IPS-18c (cell line): ENCODE measurements around the gene SYNE1.

ENCODE experiments used
- H3K4me3 ChIP-seq: 2 replicates; pipeline ENCODE4 v1.7.0; 2013; ENCODE audit warnings: low read depth, mild to moderate bottlenecking, low read length, moderate library complexity; ENCODE audit not compliant: insufficient read depth
- H3K9me3 ChIP-seq: one replicate; pipeline ENCODE4 v1.6.1; 2013; ENCODE audit warnings: mild to moderate bottlenecking, low read length, moderate library complexity; ENCODE audit not compliant: control insufficient read depth, insufficient read depth

Gene SYNE1

DNA sequence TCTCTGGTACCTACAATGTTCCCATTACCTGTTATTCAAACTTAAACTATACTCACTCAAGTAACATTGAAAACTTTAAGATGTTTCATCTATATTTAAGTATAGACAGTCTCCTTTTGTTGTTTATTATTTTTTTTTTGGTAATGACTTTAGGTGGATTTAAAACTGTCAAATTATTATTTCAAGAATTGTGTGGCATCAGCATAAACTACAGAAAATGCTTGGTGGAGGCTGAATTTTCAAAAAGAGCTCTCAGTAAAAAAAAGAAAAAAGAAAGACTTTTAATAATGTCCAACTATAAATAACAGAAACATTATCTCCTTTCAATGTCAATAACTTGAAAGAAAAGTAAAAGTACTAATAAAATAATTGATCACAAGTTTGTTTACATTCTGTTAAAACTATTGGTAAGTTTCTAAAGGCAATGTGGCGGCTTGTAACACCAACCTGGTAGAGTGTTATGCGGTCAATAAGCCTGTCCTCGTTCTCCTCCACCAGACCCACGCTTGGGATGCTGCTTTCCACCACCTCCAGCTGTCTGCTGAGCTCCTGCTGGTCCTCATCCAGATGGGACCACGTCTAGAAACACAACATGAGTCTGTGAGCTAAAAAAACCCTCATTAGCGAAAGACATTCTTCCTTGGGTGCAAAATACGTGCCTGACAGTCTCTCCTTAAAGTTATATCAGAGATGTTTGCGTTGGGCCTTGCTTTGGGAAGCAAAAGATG is 400.6 kb downstream of the SYNE1 start:
- no peaks in the 10 kb centered on the region for H3K9me3 ChIP-seq

DNA sequence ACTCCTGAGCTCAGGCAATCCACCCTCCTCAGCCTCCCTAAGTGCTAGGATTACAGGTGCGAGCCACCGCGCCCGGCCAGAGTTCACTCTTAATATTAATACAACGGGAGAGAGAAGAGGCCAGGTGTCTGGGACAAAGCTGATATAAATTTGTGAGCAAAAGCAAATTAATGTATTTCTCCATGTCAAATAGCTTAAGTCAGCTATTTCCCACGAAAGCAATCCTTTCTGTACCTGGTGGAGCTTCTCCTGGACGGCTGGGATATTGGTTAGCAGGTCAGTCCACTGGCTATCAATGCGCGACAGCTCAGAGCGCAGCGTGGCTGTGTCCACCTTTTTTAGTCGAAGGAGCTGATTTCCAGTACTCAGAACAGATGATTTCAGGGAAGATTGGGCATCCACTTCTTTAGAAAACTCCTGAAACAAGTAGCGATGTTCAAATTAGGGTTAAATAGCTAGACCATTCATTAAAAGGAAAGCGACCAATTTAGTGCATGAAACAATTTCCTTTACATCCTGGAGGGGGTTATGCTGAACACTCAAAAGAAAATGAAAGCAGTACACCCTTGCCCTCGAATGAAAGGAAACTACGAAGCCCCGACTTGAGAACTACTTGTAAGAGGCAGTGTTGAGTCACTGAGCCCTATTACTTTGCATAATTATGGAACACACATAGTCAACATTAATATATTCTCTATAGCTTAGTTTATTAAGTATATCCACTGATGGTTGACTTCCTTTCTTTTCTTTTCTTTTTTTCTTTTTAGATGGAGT is 403.4 kb downstream of the SYNE1 start:
- no peak overlapping the region for H3K4me3 ChIP-seq
- H3K9me3 ChIP-seq: no peaks in the 10 kb centered on the region

More for the DNA sequence above, 400.6 kb downstream of the SYNE1 start:
- no peak overlapping the region for H3K4me3 ChIP-seq

DNA sequence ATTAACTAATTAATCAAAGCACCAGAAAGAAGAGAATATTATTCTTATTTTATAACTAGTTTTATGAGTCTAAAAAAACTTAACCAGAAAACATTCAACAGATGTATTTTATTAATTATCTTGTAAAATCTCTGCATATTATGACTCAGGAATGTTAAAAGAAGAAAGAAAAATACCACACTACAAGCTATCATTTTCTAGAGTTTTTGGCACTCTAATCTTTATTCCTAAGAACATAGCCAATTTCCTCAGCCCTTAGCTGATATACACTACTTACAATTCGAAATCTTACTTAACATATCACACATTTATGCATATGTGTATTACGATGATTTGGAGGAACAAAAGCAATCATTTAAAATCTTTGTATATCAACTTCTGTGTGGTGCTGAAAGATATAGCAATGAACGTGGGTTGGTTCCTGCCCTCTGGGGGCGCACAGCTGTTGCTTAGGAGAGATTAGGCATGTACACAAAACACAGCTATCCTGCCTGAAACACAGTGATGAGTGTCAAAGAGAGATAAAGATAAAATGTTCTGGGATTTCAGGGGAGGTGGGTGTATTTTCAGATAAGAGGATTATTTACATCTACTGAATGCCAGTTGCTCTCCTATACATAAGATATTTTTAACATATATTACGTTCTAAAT is 404.5 kb downstream of the SYNE1 start:
- Histone ChIP-seq H3K9me3 (no peaks in the 10 kb centered on the region), H3K4me3 (no peak overlapping the region)

DNA sequence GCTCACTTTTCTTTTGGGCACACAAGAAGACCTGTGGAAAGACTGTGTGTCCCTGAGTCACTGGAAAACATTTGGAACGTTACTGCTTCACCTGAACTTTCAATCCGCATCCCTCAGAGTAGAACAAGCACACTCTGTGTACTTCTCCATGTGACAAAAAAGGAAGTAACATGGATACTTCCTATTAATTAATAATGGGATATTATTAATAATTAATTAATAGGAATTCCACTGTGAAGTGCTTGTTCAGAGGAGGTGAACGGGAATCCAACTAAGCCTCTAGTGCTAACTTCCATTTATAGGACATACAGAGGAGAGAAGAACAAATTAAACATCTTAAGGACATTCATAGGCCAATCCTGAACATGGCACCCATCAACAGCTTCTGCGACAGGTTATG is 407.8 kb downstream of the SYNE1 start:
- no peaks in the 10 kb centered on the region for H3K9me3 ChIP-seq
- H3K4me3 ChIP-seq: no peak overlapping the region

DNA sequence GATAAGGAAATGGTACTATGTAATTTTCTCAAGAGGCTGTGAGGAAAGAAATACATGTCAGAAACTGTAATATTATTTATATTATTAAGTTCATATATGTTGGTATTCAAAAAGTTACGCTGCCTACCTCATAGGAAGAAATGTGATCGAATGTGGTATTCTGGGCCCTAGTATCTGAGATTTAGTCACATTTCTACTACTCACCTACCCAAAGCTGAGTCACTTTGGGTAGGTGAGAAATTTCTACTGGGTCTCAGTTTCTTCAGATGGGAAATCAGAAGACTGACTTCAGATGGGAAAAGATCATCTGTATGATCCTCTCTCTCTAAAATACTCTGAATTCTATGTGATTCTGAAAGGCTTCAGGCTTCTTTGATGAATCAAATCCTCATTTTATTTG is 411.0 kb downstream of the SYNE1 start:
- Histone ChIP-seq H3K9me3 (peaks cover 2% of the 10 kb centered on the region), H3K4me3 (no peak overlapping the region)

DNA sequence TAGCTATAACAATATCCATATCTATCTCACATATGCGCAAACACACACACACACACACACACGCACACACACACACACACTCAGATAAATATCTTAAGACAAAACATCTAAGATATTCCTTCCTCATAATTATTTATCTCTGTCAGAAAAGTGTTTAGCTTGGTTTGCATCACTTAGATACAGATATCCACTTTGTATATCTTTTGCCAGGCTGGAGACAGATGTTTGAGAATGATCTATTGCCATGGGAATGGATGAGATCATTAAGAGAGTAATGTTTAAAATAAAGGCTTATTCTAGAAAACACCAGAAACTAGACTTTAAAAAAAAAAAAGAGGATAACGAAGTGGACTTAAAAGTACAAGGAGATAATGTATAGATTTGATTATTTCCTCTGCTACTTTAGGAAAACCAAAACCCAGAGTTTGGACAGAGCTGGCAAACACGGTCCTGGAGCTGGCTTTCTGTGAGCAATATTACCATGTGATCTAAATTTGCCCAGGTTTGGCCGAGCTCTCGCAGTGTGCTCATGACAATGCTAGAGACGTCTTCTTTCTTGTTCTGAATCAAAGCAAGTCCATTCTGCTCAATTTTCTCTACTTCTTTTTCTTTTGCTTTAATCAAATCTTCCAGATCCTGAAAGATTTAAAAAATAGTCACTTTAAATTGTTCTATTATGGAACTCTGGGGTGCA is 411.8 kb downstream of the SYNE1 start:
- peaks cover 2% of the 10 kb centered on the region for H3K9me3 ChIP-seq

DNA sequence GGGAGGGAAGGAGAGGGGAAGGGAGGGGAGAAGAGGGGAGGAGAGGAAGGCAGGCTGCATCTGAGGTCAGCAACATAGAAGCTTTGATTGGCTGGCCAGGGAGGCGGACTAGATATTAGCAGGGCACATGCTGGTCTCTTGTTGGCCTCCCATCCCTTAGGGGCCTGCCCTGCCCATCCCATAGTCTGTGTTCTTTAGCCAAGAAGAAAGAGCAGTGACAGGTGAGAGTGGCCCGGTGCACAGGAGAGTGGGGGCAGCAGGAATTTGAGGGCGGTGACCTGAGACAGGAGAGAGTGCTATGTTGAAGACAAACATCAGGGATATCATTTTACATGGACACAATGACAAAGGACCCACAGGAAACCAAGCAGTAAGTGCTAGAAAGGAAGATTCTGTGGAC is 413.5 kb downstream of the SYNE1 start:
- no peak overlapping the region for H3K4me3 ChIP-seq
- H3K9me3 ChIP-seq: peaks cover 2% of the 10 kb centered on the region

More for the DNA sequence above, 411.8 kb downstream of the SYNE1 start:
- no peak overlapping the region for H3K4me3 ChIP-seq

DNA sequence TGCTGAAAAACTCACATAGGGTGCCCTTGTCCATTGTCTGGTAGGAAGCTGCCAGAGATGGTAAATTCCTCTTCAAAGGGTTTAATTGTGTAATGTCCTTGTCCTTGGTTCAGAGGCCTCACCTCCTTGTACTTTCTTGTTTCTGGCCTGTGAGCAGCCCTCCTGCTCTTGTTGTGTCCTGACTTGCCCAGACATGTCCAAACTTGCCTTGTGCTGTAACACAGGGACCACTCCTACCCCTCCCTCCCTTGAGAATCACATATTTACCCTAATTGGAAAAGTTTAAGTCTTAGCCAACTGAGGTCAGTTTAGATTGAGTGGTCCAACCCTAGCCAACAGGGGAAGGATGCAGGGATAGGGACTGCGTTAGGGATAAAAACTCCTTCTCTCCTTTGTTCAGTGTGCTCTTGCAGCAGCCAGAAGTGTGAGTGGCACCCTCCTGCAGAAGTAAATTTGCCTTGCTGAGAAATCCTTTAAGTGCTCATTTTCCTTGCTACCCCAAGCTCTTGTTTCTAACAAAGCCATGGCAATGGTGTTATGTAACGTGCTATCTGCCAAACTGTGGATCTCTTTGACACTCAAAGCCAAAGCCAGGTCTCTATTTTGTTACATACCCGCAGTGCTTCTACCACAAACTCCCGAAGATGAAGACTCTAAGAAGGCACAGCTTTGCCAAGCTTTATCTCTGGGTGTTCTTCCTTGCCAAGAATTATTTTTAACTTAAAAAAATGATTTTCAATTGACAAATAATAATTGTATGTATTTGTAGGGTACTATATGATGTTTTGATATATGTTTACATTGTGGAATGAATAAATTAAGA is 415.1 kb downstream of the SYNE1 start:
- H3K9me3 ChIP-seq: peaks cover 2% of the 10 kb centered on the region
- H3K4me3 ChIP-seq: no peak overlapping the region

DNA sequence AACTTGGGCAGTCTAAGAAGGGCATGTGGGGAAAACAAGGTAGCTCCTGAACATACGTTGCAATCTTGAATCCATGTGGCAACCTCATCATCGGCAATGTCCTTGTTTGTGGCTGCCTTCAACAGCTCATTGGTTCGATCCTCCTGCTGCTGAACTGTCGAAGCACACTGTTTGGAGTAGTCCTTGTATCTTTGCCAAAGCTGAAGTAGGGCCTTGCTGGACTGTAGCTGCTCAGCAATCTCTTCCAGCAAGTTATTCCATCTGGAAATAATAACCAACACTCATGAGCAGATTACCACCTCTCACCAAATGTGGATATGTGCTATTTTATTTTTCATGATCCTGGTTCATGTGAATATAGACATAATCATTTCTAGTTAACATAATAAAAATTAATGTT is 416.4 kb downstream of the SYNE1 start:
- H3K4me3 ChIP-seq: no peak overlapping the region
- H3K9me3 ChIP-seq: peaks cover 4% of the 10 kb centered on the region

DNA sequence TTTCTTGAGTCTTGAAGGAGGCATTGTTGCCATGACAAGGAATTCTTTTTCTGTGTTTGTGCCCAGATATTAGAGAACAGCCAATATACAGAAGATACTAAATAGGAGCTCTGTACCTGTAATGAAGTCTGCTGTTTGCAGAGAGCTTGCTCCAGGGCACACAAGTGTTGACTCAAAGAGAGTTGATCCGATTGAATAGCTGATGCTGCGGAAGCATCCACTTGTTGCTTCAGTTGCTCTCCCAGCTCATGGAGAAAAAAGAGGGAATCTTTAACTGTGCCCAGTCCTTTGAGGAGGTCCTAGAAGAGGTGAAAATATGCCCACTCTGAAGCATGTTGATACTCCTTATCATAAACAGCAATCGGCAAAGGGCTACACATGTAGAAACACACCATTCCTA is 418.3 kb downstream of the SYNE1 start:
- Histone ChIP-seq H3K4me3 (no peak overlapping the region), H3K9me3 (peaks cover 4% of the 10 kb centered on the region)

DNA sequence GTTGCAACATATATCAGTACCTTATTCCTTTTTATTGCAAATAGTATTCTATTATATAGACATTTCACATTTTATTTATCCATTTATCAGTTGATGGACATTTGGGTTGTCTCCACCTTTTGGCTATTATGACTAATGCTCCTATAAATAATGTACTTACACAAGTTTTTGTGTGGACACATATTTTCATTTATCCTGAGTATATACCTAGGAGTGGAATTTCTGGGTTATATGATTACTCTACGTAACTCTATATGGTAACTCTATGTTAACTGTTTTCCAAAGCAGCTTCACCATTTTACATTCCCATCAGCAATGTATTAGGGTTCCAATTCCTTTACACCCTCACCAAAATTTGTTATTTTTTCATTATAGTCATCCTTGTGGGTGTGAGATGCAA is 424.7 kb downstream of the SYNE1 start:
- H3K9me3 ChIP-seq: peaks cover 2% of the 10 kb centered on the region

DNA sequence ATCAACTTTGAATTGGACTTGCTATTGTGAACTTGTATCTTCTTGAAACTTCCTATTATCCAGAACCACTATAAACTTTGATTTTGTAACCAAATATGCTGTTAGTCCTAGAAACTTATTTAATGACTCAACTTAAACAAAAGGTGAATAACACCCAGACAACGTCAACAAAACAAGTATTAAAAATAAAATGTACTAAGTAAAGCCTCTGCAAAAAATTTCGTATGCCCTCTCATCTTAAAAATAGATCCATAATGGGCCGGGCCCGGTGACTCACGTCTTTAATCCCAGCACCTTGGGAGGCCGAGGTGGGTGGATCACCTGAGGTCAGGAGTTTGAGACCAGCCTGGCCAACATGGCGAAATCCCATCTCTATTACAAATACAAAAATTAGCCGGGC is 428.0 kb downstream of the SYNE1 start:
- no peaks in the 10 kb centered on the region for H3K9me3 ChIP-seq
- no peak overlapping the region for H3K4me3 ChIP-seq

More for the DNA sequence above, 424.7 kb downstream of the SYNE1 start:
- no peak overlapping the region for H3K4me3 ChIP-seq

DNA sequence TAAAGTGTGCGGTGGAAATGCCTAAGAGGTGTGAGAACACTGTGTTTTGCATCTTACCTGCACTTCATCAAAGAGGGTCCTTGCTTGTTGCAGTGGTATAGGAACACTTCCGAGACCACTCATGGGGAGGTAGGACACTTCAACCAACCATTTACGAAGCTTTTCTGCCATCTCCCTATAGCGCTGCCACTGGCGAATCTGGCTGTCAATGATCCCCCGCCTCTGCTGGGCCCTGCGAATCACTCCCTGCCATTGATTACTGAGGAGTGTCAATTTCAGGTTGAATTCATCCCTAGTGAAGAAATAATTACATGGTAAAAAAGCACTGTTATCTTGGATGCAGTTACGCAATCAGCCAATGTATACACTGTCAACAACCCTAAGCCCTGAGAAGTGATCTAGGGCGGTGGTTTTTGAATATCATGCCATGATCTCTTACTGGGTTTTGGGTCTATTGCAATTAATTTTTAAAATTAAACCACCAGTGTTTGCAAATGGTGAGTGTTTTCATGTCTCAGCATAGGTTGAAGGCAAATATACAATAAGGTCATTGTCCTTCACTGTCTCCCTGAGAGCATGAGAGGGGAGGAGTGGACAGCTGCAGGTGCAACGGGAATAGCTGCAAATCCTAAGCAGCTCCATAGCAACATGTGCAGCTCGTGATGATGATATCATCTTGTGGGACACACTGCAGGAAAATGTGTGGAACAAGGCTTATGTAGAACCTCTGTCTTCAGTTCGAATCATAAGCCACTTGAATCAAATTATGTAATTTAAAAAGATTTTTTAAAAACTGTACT is 429.0 kb downstream of the SYNE1 start:
- Histone ChIP-seq H3K4me3 (no peak overlapping the region), H3K9me3 (no peaks in the 10 kb centered on the region)

DNA sequence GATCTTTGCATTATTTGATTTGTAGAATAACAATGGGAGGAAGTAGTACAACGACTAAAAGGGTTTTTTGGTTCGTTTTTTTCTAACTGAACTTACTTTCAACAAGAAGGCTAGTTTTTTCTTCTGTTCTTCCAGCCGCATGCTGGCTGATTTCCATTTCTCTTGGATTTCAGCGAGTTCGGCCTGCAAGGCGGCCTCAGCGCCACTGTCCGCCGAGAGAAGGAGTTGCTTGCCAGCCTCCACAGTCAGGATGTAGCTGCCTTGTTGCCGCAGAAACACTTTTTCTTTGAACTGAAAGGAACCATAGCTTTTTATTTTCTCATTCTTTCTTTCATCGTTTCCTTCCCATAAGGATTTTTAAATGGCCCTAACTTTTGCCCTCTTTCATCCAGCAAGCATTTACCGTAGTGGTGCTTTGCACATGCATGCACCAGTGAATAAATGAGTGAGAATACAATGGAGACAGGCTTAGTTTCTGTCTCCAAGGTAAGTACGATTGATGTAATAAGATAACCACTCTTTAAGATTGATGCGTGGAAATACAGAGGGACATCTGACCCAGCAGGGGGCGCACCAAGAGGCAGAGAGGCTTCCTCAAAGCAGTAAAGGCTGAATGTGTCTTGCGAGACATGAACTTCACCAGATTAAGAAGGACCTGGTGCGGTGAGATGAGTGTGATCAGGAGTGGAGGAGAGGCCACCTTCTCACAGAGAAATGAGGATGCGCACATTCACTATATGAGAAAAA is 430.9 kb downstream of the SYNE1 start:
- Histone ChIP-seq H3K4me3 (no peak overlapping the region), H3K9me3 (no peaks in the 10 kb centered on the region)

DNA sequence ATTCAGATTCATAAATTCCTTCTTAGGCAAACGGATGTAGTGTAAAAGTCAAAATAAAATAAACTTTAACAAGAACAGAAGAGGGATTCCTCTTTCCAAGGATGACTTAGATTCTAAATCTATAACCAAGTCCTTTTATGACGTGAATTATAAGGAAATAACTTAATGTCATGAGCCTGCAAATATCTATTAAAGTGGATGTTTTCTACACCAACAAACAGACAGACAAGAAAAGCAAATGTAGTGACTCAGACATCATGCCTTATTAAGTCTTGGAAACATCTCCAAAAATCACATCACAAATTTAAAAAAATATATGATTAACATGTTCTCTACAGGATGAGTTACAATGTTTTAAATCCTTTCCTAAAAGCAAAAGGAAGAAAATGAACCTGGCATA is 432.6 kb downstream of the SYNE1 start:
- no peak overlapping the region for H3K4me3 ChIP-seq

More for the DNA sequence above, 432.6 kb downstream of the SYNE1 start:
- no peaks in the 10 kb centered on the region for H3K9me3 ChIP-seq
